Measurements from ENCODE around the gene ARAP2.
"Not testable (repeated sequence)": the region's sequence is repeated elsewhere in the genome, so short reads cannot be mapped to it uniquely, and the experiment has no call there.

- not testable (repeated sequence) for TF ChIP-seq CTCF (conservative IDR thresholded peaks at IDR 0.05 in 1 of 2, IDR thresholded peaks at IDR 0.05 in 1 of 2; ENCODE audit: extremely low read depth in 1 of 2, insufficient read depth in 1 of 2, low read depth in 1 of 2, low read length in 2 of 2); EZH2 (IDR thresholded peaks at IDR 0.05; ENCODE audit: borderline replicate concordance, low read length)
These were observed 62.0 kb downstream of the ARAP2 start for GRCh38 chr4:36182315-36182714.

All from mammary epithelial cell (primary cell).